ENCODE data around the gene PPP1R10.
A peak's percentile ranks its signal among the peaks of the same experiment; 100 is the strongest.
"Not testable (repeated sequence)": the region's sequence is repeated elsewhere in the genome, so short reads cannot be mapped to it uniquely, and the experiment has no call there.

PPP1R10 gene

DNA sequence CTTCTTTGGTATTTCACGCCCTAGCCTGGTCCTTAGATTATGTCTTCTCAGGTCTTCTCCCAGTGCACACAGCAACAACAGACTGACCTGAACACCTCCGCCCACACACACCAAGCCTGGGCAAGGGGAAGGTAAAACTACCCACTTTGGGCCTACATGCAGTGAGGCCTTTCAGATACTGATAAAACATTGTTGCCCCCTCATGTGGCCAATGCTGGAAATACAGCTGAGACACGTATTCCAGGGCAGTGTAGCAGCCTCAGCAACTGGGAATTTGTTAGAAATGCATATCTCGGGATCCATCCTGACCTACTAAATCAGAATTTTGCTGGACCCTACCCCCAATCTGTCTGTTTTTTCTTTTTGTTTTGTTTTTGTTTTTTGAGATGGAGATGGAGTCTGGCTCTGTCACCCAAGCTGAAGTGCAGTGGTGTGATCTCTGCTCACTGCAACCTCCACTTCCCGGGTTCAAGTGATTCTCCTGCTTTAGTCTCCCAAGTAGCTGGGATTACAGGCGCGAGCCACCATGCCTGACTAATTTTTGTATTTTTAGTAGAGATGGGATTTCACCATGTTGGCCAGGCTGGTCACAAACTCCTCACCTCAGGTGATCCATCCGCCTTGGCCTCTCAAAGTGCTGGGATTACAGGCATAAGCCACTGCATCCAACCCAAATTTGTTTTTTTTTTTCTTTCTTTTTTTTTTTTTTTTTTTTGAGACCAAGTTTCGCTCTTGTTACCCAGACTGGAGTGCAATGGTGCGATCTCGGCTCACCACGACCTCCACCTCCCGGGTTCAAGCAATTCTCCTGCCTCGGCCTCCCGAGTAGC is 19.5 kb downstream of the PPP1R10 start:
- DNase-seq (ENCODE audit: low spot score); H3K4me3 ChIP-seq: not testable (repeated sequence)
- H3K27ac ChIP-seq = peak overlapping the region in 1 of 2 donors; percentile 28
- TF ChIP-seq, protein P1, sequence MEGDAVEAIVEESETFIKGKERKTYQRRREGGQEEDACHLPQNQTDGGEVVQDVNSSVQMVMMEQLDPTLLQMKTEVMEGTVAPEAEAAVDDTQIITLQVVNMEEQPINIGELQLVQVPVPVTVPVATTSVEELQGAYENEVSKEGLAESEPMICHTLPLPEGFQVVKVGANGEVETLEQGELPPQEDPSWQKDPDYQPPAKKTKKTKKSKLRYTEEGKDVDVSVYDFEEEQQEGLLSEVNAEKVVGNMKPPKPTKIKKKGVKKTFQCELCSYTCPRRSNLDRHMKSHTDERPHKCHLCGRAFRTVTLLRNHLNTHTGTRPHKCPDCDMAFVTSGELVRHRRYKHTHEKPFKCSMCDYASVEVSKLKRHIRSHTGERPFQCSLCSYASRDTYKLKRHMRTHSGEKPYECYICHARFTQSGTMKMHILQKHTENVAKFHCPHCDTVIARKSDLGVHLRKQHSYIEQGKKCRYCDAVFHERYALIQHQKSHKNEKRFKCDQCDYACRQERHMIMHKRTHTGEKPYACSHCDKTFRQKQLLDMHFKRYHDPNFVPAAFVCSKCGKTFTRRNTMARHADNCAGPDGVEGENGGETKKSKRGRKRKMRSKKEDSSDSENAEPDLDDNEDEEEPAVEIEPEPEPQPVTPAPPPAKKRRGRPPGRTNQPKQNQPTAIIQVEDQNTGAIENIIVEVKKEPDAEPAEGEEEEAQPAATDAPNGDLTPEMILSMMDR (IDR thresholded peaks at IDR 0.05) = peak; percentile 70

DNA sequence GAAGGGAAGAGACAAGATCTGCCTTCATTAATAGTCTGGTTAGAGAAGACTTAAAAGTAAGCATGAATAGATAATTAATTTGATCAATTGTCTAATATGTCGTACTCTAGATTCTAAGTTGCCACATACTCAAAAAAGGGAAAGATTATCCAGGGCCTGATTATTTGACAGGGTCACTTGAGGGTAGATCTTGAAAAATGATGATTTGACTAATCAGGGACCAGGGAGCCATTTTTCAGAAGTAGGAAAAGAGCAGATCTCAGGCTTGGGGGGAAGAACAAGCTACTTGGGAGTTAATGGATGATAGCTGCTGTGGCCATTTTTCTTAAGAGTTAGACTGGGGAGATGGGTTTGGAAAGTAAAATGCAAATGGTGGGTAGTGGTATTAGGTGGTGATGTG is 24.8 kb downstream of the PPP1R10 start:
- Histone ChIP-seq H3K27ac (no peak overlapping the region), H3K4me3 (no peak overlapping the region)
- TF ChIP-seq, protein P1 (IDR thresholded peaks at IDR 0.05) = no peak
- no peak for DNase-seq (ENCODE audit: low spot score)

DNA sequence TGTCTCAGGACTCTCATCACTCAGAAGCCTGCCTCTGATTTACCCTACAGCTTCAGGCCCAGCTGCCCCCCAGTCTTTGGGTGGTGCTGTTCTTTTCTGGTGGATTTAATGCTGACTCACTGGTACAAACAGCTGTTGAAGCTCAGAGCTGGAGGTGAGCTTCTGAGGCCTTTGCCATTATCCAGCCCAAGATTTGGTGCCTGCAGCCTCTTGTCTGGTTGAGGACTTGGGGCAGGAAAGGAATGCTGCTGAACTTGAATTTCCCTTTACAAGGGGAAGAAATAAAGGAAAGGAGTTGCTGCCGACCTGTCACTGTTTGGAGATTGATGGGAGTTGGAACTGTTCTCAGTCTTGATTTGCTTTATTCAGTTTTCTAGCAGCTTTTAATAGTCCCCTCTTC is 26.0 kb downstream of the PPP1R10 start:
- Histone ChIP-seq H3K27ac (peak overlapping the region in 1 of 2 donors; percentile 26), H3K4me3 (no peak overlapping the region)
- TF ChIP-seq, protein P1 (IDR thresholded peaks at IDR 0.05) = no peak
- no peak for DNase-seq (ENCODE audit: low spot score)

DNA sequence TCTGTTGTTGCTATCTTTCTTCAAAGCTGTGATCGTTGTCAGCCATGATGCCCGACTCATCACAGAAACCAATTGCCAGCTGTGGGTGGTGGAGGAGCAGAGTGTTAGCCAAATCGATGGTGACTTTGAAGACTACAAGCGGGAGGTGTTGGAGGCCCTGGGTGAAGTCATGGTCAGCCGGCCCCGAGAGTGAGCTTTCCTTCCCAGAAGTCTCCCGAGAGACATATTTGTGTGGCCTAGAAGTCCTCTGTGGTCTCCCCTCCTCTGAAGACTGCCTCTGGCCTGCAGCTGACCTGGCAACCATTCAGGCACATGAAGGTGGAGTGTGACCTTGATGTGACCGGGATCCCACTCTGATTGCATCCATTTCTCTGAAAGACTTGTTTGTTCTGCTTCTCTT is 26.5 kb downstream of the PPP1R10 start:
- TF ChIP-seq, protein P1 (IDR thresholded peaks at IDR 0.05) = no peak
- peak overlapping the region in 1 of 2 donors; percentile 26 for H3K27ac ChIP-seq
- H3K4me3 ChIP-seq = no peak overlapping the region
- DNase-seq (ENCODE audit: low spot score) = no peak

DNA sequence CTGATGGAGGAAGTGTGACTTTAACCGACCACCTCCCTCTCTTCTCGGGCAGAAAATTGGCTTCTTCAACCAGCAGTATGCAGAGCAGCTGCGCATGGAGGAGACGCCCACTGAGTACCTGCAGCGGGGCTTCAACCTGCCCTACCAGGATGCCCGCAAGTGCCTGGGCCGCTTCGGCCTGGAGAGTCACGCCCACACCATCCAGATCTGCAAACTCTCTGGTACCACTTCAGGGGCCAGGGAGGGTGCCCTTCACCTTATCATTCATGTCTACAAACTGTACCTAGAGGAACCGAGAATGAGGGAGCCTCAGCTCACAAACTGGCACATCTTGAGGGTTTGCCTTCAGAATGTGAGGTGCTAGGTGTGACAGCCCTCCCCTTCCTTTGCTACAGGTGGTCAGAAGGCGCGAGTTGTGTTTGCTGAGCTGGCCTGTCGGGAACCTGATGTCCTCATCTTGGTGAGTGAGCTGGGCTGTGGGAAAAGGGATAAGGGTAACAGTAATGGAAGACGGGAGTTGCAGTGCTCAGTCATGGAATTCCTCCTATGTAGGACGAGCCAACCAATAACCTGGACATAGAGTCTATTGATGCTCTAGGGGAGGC is 27.2 kb downstream of the PPP1R10 start:
- no peak for DNase-seq (ENCODE audit: low spot score)
- Histone ChIP-seq H3K4me3 (no peak overlapping the region), H3K27ac (no peak overlapping the region)
- TF ChIP-seq, protein P1 (IDR thresholded peaks at IDR 0.05) = no peak

DNA sequence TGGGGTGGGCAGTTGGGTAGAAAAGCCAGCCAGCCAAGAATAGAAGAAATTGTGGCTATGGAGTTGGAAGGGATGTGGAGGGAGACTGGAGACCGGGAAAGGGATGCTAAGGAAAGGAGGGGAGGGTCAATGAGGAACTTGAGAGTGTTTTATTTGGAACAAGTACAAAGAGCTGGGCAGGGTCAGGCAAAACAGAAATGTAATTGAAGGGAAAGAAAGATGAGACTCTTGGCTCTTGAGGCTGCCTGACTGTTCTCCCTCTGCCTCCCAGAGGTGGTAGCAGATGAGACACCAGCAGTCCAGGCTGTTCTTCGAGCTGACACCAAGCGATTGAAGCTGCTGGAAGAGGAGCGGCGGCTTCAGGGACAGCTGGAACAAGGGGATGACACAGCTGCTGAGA is 33.1 kb downstream of the PPP1R10 start:
- H3K4me3 ChIP-seq = no peak overlapping the region
- TF ChIP-seq, protein P1 (IDR thresholded peaks at IDR 0.05) = no peak
- no peak for DNase-seq (ENCODE audit: low spot score)
- H3K27ac ChIP-seq = no peak overlapping the region

DNA sequence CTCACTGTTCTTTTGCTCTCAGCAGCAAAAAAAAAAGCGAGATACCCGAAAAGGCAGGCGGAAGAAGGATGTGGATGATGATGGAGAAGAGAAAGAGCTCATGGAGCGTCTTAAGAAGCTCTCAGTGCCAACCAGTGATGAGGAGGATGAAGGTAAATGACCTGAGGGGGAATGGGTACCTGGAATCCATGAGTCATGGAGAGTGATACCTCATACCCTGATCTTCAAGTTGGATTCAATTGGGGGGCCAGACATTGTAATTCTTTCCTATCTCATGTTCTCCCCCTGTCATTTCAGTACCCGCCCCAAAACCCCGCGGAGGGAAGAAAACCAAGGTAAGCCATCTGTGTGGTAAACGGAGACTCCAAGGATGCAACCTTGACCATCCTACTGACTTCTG is 39.0 kb downstream of the PPP1R10 start:
- TF ChIP-seq, protein P1 (IDR thresholded peaks at IDR 0.05) = no peak
- no peak overlapping the region for H3K4me3 ChIP-seq
- no peak overlapping the region for H3K27ac ChIP-seq
- no peak for DNase-seq (ENCODE audit: low spot score)
